Heart right ventricle (tissue), 16 donors: ENCODE measurements around the gene RTL3. TPM values are rescaled to one million over a fixed set of nuclear protein-coding genes. Genes with fewer than 3 reads are reported as not detected.

ENCODE experiments used
- ATAC-seq, 8 donors: fragments of 200-7000 bp; cut with Tn5 transposase; one replicate each; pipeline ENCODE4 v1.9.1; 2020; ENCODE audit warnings: mild to moderate bottlenecking in 8 of 8, moderate library complexity in 8 of 8, moderate number of reproducible peaks in 1 of 8
- DNase-seq, 2 donors: peaks; one replicate each; pipeline ENCODE4 v3.0.0-alpha.2; 2020
- H3K27ac ChIP-seq, 10 donors: fragments of 200-600 bp; sonication (generic) in 2 of 10; one replicate each; pipeline versions ENCODE4 v1.5.0 to v1.8.0; 2020 to 2022; ENCODE audit warnings: mild to moderate bottlenecking in 3 of 10
- H3K27me3 ChIP-seq, 7 donors: fragments of 200-600 bp; one replicate each; pipeline ENCODE4 v1.8.0; 2021 to 2022; ENCODE audit warnings: mild to moderate bottlenecking in 2 of 7
- H3K36me3 ChIP-seq, 9 donors: fragments of 200-600 bp; sonication (generic) in 1 of 9; one replicate each; pipeline versions ENCODE4 v1.5.0 to v1.8.0; 2020 to 2022; ENCODE audit warnings: mild to moderate bottlenecking in 2 of 9
- H3K4me1 ChIP-seq, 9 donors: fragments of 200-600 bp; sonication (generic) in 1 of 9; one replicate each; pipeline versions ENCODE4 v1.5.0 to v1.8.0; 2020 to 2022; ENCODE audit warnings: mild to moderate bottlenecking in 4 of 9
- H3K4me3 ChIP-seq, 10 donors: fragments of 200-600 bp; sonication (generic) in 2 of 10; one replicate each; pipeline versions ENCODE4 v1.5.0 to v1.8.0; 2020 to 2022; ENCODE audit warnings: mild to moderate bottlenecking in 7 of 10, moderate library complexity in 2 of 10
- H3K9me3 ChIP-seq, 11 donors: fragments of 200-600 bp in 10 of 11; sonication (generic) in 2 of 11; one replicate each; pipeline versions ENCODE4 v1.5.0 to v1.8.0; 2013 to 2022; ENCODE audit warnings: mild to moderate bottlenecking in 2 of 11, control low read depth in 1 of 11, moderate library complexity in 1 of 11
- WGBS, 2 donors: extraction: QIAGEN DNeasy Blood & Tissue Kit; methylation state at CpG; one replicate each; pipeline ENCODE4 v1.1.7; 2013; ENCODE audit warnings: inconsistent platforms in 1 of 2; 5-methylcytosine and 5-hydroxymethylcytosine counted together
- intact Hi-C, 10 donors: fragments of 100-400 bp; cut with DNase I; formaldehyde crosslinking; loops; one replicate each; pipeline versions ENCODE4 v1.11.1 to v1.14.2; 2022
- polyA plus RNA-seq, 2 donors: library from polyadenylated mRNA; stranded (reverse); fragments of 200-250 nt; gene quantifications; one replicate each; pipeline ENCODE4 v1.2.3, GENCODE V29; 2013
- total RNA-seq, 10 donors: library from RNA; stranded (reverse); fragmentation: NEBNext Ultra II Directional in 3 of 10; extraction: Animal tissue kit (Norgen Biotek cat#: 25700) in 3 of 10; gene quantifications; one replicate each; pipeline versions ENCODE4 v1.2.1 to v1.2.4, GENCODE V29; 2021 to 2023
- TF ChIP-seq, protein P1 (sequence below), 9 donors: fragments of 200-600 bp; sonication (generic) in 2 of 9; IDR thresholded peaks; one replicate each; pipeline versions ENCODE4 v1.5.0 to v1.8.0; 2021 to 2022; ENCODE audit warnings: antibody characterized with exemption in 9 of 9, mild to moderate bottlenecking in 5 of 9, moderate library complexity in 1 of 9
- donor health status: Arrhythmogenic right ventricular cardiomyopathy.
- donor health status: ischemic (EF 13 %, LVEDD 7.1; RV severe dilation, severe dysfunction).
- donor health status: healthy with polysubstance abuse.
- donor health status: DM: no; HTN: yes; CAD: no.
- donor health status: DM: no; HTN: no; CAD: no.
- donor health status: ischemic (EF 25% LVEDD 6.9; RV normal size, moderate dysfunction).
- donor health status: ischemic (EF 25% LVEDD 5.7; RV mildly dilated, moderate dysfunction).
- donor health status: healthy.
- donor health status: DM: yes; HTN: yes; CAD: no.
- donor health status: Ischemic cardiomyopathy.
- donor health status: ischemic (EF 35%, LVEDD 5.7; RV mildly dilated, moderate dysfunction).
- donor health status: nonischemic (EF 11% LVEDD 7.7; RV severe dilation, severe dysfunction).
- donor health status: DM: yes; HTN: yes; CAD: no.
- donor health status: PGD.
- donor health status: ischemic (EF 29% LVEDD 5.4; RV normal size, mild dysfunction).
- donor health status: nonischemic (EF 23%, LVEDD 6.1; RV moderate dilation, normal function).

RTL3 gene
- total and polyA plus RNA-seq, 12 donors = 0.01 to 0.59 (median 0.19) TPM; not detected in 5

GRCh38 chrX:78622831-78623230 is 36.3 kb downstream of the RTL3 start:
- Histone ChIP-seq H3K36me3 (no peaks in the 10 kb centered on the region), H3K4me3 (no peak overlapping the region), H3K4me1 (no peaks in the 10 kb centered on the region), H3K27ac (no peak overlapping the region), H3K27me3 (peaks cover 0 to 7% (median 0%) of the 10 kb centered on the region in 7 donors), H3K9me3 (peaks cover 0 to 5% (median 0%) of the 10 kb centered on the region in 11 donors)
- no peak for DNase-seq
- WGBS, 2 donors = 33 to 60% methylated on average over 1 of the region's 1 CpG
- TF ChIP-seq, protein P1, sequence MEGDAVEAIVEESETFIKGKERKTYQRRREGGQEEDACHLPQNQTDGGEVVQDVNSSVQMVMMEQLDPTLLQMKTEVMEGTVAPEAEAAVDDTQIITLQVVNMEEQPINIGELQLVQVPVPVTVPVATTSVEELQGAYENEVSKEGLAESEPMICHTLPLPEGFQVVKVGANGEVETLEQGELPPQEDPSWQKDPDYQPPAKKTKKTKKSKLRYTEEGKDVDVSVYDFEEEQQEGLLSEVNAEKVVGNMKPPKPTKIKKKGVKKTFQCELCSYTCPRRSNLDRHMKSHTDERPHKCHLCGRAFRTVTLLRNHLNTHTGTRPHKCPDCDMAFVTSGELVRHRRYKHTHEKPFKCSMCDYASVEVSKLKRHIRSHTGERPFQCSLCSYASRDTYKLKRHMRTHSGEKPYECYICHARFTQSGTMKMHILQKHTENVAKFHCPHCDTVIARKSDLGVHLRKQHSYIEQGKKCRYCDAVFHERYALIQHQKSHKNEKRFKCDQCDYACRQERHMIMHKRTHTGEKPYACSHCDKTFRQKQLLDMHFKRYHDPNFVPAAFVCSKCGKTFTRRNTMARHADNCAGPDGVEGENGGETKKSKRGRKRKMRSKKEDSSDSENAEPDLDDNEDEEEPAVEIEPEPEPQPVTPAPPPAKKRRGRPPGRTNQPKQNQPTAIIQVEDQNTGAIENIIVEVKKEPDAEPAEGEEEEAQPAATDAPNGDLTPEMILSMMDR (IDR thresholded peaks at IDR 0.05) = no peak
- peak in 2 of 8 donors; percentile 29 to 50 for ATAC-seq
- intact Hi-C loops = no loop called here

DNA sequence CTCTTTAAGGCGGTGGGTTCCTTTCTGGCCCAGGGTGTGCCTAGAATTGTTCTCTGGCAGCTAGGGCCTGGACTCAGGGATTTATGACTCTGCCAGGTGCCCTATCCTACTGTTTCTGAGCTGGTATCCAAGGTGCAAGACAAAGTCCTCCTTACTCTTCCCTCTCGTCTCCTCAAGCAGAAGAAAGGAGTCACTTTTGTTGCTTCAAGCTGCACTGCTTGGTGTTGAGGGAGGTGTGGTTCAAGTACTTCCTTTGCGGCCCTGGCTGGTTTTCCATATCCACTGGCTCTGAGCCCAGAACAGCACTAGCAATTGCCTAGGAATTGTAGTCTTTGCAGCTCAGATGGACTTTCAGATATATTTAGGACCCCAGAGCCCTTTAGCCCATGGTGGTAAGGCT is 39.3 kb downstream of the RTL3 start:
- H3K4me1 ChIP-seq = no peaks in the 10 kb centered on the region
- no peaks in the 10 kb centered on the region for H3K9me3 ChIP-seq
- intact Hi-C loops = no loop called here
- DNase-seq (peak; percentile 15 to 22), ATAC-seq (peak in 3 of 8 donors; percentile 31 to 46 (median 45))
- TF ChIP-seq, protein P1 (IDR thresholded peaks at IDR 0.05) = no peak
- 60 to 62% methylated on average over 3 of the region's 3 CpGs for WGBS, 2 donors
- no peaks in the 10 kb centered on the region for H3K36me3 ChIP-seq
- H3K4me3 ChIP-seq = no peak overlapping the region
- peaks cover 0 to 7% (median 0%) of the 10 kb centered on the region in 7 donors for H3K27me3 ChIP-seq
- no peak overlapping the region for H3K27ac ChIP-seq

DNA sequence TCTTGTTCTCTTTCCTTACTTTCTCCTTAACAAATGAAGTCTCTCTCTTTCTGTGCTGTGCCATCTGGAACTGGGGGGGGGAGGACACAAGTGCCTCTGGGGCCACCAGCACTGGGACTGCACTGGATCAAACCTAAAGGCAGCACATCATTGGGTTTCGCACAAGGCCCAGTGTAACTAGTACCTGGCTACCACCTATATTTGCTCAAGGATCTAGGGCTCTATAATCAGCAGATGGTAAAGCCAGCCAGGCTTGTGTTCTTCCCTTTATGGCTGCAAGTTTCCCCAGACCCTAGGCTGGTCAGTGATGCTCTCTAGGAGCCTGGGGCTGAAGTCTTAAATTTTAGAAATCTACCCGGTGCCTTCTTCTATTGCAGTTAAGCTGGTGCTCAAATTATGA is 40.1 kb downstream of the RTL3 start:
- Histone ChIP-seq H3K4me3 (no peak overlapping the region), H3K4me1 (no peaks in the 10 kb centered on the region), H3K36me3 (no peaks in the 10 kb centered on the region), H3K9me3 (no peaks in the 10 kb centered on the region), H3K27me3 (peaks cover 0 to 7% (median 0%) of the 10 kb centered on the region in 7 donors), H3K27ac (no peak overlapping the region)
- intact Hi-C loops = no loop called here
- WGBS, 2 donors = 98 to 100% methylated on average over 2 of the region's 2 CpGs
- DNase-seq (no peak), ATAC-seq (no peak)
- TF ChIP-seq, protein P1 (IDR thresholded peaks at IDR 0.05) = no peak

DNA sequence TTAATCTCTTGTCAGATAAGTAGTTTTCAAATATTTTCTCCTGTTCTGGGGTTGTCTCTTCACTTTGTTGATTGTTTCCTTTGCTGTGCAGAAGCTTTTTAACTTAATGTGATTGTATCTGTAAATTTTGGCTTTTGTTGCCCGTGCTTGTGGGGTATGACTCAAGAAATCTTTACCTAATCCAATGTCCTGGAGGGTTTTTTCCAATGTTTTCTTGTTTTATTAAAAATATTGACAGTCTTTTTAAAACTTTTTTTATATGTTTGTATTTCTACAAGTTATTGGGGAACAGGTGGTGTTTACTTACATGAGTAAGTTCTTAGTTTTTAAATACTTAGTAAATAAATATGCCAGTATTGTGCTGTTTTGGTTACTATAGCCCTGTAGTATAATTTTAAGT is 44.9 kb downstream of the RTL3 start:
- DNase-seq = no peak
- intact Hi-C loops = no loop called here
- H3K27ac ChIP-seq = no peak overlapping the region
- TF ChIP-seq, protein P1 (IDR thresholded peaks at IDR 0.05) = no peak
- ATAC-seq = no peak
- H3K36me3 ChIP-seq = no peaks in the 10 kb centered on the region
- H3K4me1 ChIP-seq = no peaks in the 10 kb centered on the region
- H3K4me3 ChIP-seq = no peak overlapping the region
- no peaks in the 10 kb centered on the region for H3K9me3 ChIP-seq
- WGBS, 2 donors = 74 to 75% methylated on average over 1 of the region's 1 CpG
- H3K27me3 ChIP-seq = no peaks in the 10 kb centered on the region

Other genes starting within 250 kb of the RTL3 start
- gene LPAR4, start 88.4 kb upstream of the RTL3 start, total RNA-seq = under 1 TPM in 7 of 10 donors, not detected in 3; 0.13 to 0.49 (median 0.21) TPM
- under 1 TPM; 0.09 to 0.44 TPM for gene LPAR4, start 88.4 kb upstream of the RTL3 start, polyA plus RNA-seq